Hematopoietic multipotent progenitor cell treated with erythropoietin and hydrocortisone succinate and interleukin-3 and kit ligand, for 15 days (in vitro differentiated cells): ENCODE measurements around the gene MBP.
A peak's percentile ranks its signal among the peaks of the same experiment; 100 is the strongest.

Experiments used
- DNase-seq: peaks from one replicate; pipeline ENCODE4 v3.0.0-alpha.2; 2015; ENCODE audit warnings: low spot score

Gene MBP

GRCh38 chr18:77065221-77065981, 67.2 kb downstream of the MBP start:
- DNase-seq, result peak; percentile 63

GRCh38 chr18:77063260-77063659, 69.3 kb downstream of the MBP start:
- no peak for DNase-seq

GRCh38 chr18:77062518-77063003, 70.0 kb downstream of the MBP start:
- no peak for DNase-seq

DNA sequence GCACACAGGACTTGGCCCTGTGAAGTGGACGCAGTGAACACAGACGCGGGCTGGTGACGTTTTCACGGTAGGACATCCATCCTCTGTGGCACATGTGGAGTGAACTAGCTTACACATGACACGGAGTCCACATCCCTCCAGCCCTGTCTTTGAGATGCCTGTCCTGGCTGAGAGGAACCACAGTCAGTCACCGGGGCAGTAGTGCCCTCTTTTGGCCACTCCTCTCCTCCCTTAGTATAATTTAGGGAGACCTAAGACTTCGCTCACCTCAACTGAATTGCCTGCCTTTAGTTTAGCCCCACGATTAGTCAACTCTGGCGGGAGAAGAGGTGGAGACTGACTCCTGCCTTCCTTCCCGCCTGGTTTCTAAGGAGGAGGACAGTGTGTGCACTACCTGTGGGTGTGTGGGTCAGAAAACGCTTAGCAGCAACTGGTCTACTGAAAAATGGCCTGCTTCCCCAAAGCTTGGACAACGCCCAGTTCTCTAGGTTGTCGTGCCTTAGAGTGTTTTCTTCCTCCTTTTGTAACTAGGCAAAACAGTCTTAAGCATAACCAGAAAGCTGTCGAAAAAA, 70.6 kb downstream of the MBP start:
- no peak for DNase-seq

DNA sequence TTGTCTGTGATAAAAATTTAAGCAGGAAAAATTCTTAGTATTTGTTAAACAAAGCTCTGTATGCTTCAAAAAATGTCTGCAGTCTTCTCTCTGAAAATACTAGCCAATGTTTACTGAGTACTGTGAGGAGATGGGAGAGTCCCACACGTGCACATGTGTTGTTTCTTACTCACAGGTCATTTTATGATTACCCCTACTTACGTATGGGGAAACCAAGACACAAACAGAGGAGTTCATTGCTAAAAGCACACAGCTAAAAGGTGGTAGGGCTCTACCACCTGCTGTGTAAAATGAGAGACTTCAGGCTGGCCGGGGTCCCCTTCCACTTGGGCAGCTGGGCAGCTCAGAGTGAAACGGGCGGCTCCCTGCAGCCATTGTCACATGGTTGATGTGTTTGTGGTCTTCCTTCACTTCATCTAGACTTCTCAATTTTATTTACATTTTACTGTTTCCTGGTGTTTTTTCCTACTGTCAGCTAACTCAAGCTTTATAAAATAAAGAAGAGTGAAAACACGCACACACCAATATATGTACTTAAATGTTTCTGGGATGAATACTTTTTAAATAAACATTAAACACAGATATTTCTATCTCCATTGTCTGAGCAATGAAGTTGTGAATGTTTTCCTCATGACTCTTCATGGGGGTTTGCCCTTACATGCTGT, 71.2 kb downstream of the MBP start:
- DNase-seq, result no peak

DNA sequence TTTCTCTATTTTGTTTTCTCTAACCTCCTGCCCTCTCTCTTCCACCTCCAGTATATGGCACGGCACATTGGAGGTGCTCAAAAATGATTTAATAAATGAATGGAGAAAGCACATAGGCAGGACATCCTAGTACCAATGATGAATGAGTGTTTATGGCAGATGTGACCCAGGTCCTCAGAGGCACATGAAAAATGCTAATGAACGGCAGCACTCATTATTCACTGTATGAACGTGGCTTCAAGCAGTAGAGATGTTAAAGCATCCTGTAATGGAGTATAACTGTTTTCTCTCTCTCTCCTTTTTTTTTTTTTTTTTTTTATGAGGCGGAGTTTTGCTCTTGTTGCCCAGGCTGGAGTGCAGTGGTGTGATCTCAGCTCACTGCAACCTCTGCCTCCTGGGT, 72.4 kb downstream of the MBP start:
- DNase-seq, result no peak

GRCh38 chr18:77059294-77059916, 73.2 kb downstream of the MBP start:
- DNase-seq, result peak; percentile 82

GRCh38 chr18:77058290-77058835, 74.2 kb downstream of the MBP start:
- DNase-seq, result no peak

GRCh38 chr18:77057006-77057395, 75.6 kb downstream of the MBP start:
- DNase-seq, result no peak

DNA sequence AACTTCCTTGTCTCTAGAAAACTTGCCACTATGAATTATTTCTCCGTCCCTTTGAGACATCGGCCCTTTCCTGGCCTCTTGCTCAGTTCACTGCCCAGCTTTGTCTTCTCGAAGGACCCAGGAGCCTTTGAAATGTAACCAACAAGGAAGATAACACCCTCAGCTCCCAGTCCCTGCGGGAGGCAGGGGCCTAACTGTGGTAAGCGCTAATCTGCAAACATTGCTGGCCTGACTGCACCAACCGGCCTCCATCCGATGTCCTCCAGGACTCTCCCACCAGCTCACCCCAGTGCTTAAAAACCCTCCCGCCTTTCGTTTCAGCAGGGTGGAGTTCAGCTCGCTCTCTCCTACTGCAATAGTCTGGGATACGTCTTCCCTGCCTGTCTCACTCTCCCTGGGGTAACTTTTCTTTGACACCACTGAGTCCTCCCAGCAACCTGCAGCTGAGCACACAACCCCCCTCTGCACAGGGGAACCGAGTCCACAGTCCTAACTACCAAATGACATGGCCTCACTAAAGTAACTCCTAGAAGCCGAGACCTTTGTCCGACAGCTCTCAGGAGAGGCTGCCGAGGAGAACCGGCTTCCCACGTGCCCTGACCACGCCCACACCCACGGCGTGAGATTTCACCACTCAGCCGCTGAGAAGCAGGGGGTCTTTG, 76.1 kb downstream of the MBP start:
- no peak for DNase-seq

DNA sequence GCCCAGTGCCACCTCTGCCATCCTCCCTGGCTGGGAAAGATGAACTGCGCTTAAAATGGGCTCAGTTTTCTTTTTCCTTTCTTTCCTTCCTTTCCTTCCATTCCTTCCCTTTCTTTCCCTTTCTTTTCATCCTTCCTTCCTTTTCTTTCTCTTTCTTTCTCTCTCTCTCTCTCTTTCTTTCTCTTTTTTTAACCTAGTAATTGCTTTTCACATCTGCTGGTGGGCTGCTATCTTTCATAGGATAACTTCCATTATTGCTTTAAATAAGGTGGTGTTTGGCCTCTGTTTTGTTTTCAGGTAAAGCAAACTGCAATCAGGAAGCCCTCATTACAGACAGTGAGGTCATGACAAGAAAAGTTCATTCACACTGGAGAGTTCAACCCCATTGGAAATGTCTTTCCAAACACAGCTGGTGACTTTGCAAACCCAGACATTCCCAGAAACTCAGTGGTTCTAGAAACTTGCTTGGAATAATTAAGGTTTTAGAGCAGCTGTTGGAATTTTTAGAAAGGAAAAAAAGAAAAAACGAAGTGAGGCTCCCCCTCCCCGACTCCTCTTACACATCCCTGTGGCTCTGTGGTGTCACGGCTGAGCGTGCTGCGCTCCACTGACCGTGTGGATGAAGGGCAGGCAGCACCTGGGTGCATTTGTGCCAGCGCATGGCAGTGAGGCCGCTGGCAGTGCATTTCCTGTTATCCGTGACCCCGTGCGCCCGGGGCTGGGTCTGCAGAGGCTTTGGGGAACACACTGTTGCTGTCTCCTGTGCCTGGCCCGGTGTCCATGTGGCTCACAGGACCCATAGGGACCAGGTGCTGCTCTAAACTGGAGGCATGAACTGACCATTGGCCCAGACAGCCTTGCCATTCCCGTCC, 76.9 kb downstream of the MBP start:
- no peak for DNase-seq

- DNase-seq, result peak; percentile 39
Measured at GRCh38 chr18:77054606-77055428, 77.8 kb downstream of the MBP start.

GRCh38 chr18:77054288-77054605, 78.3 kb downstream of the MBP start:
- DNase-seq, result no peak

DNA sequence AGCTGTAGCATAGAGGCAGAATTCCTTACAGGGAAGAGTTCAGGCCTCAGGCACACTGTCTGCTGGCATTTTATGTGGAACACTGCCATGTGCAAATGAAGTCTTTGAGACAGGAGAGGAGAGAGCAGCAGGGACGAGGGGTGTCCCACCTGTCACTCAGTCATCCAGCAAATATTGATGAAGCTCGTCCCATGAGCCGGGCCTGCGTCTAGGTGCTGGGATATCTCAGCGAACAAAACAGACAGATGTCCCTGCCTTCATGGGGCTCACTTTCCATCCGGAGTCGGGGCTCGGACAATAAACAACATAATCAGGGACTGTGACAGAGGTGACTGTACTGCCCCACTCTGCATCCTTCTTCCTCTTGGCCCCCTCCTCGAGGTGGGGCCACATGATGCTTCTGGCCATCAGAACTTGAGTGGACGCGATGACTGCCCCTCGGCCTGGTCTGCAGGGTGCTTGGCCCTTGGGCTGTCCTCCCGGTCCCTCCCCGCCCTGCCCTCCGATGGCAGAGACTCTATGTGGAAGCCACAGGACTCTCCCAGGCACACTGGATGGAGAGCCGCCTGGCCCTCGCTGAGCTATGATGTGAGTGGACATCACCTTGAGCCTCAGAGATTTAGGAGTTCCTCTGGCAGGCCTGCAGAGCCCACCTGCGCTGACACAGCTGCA, 78.8 kb downstream of the MBP start:
- DNase-seq, result no peak

DNA sequence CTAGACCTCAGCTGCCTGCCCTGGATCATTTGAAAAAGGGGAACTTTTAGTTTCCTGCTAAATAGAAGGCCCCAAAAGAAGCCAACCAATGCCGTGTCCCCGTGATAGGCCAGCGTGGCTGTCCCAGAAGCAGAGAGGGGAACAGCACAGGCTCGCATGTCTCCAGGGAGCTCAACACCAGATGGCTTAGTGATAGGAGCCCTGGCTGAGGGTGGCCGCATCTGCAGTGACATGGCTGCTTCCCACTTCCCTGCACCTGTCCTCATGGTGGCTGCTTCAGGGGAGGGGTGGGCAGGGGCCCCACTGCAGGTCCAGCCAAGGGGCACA, 79.6 kb downstream of the MBP start:
- DNase-seq, result no peak

DNA sequence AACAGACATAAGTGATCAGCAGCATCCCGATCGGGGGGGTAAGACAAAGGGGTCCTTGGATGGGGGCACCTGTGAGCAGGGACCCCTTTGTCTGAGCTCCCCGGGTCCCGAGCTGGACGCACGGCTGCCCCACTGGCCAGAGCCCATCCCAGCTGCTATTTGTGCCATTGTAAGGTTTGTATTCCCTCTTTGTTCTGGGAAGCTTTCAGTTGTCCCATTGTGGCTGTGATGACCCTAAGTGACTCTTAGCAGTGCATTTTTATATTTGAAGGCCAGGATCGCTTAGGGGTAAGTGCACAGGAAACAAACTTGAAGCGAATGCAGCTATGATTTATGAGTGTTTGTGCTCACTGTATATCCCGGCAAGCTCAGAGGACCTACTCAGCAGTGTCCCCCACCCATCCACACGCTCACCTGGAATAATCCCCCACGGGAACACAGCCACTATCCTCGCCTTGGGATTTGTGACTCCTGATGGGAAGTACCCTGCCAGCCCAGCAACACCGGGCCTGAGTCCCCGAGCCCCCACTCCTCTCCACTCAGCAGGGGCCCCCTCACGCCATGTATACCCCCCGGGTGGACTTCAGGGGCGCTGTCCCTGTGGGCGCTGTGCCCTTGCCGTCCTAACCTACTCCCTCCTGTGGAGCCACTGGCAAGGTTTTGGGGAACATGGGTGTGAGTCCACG, 80.1 kb downstream of the MBP start:
- no peak for DNase-seq

DNA sequence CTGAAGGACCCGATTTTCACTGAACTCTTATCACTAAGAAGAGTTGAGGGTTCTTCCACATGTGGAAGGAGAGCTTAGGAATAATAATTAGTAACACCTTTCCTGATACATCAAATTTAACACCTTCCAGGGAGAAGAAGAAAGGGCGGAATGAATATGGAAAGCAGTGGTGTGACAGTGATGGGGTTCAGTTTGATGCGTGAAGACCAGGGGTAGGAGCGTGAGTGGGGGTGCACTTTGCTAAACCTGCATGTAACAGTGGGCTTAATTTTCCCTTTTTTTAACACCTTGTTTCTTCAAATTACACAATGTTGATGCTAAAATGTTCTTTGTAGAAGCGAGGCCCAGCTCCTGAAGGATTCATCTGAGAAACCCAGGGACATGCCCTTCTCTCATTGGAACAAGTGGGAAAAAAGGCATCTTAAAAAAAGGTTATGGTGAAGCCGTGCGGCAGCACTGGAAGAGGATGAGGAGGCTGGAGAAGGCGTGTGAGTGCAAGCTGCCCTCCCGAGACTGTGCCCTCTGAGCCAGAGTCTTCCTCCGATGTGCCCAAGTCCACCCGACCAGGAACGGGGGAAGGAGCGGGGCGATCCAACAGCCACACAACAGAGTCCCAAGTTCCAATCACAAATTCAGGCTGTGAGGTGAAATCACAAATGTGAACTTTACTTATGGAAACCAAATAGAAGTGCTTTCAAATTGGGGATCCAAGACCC, 80.8 kb downstream of the MBP start:
- no peak for DNase-seq

- no peak for DNase-seq
Measured at GRCh38 chr18:77049938-77050337, 82.6 kb downstream of the MBP start.
